GM12891 (cell line): ENCODE results near the gene ZNF195.
"Not testable (repeated sequence)": the region's sequence is repeated elsewhere in the genome, so short reads cannot be mapped to it uniquely, and the experiment has no call there.

ENCODE experiments used
- DNase-seq: peaks from one replicate; pipeline ENCODE4 v3.0.0; 2011; ENCODE audit warnings: low spot score; ENCODE audit not compliant: insufficient read length
- FAIRE-seq: peaks from 2 replicates; lab custom pipeline; 2011; peaks lifted over from hg19 to GRCh38; lab: Jason Lieb, UNC
- PAX5 ChIP-seq: IDR thresholded peaks from 2 replicates; pipeline ENCODE4 v1.6.1; 2011; ENCODE audit warnings: low read length, moderate library complexity, mild to moderate bottlenecking; ENCODE audit not compliant: insufficient read depth, severe bottlenecking
- POLR2A ChIP-seq: IDR thresholded peaks from 2 replicates; pipeline ENCODE4 v1.6.1; 2011; ENCODE audit warnings: low read depth, low read length, control low read depth
- POLR2AphosphoS5 ChIP-seq: IDR thresholded peaks from 2 replicates; pipeline ENCODE4 v1.6.1; 2011; ENCODE audit warnings: low read depth, low read length, control low read depth
- POU2F2 ChIP-seq: IDR thresholded peaks from 2 replicates; pipeline ENCODE4 v1.6.1; 2011; ENCODE audit warnings: low read depth, mild to moderate bottlenecking, control low read depth, low read length, moderate library complexity
- SPI1 ChIP-seq: IDR thresholded peaks from 2 replicates; pipeline ENCODE4 v1.6.1; 2011; ENCODE audit warnings: low read depth, low read length, control low read depth
- TAF1 ChIP-seq: IDR thresholded peaks from 2 replicates; pipeline ENCODE4 v1.6.1; 2011; ENCODE audit warnings: low read depth, low read length, control low read depth

The ZNF195 gene

GRCh38 chr11:3339340-3339624 lies 39.7 kb downstream of the ZNF195 start:
- TF ChIP-seq POLR2A (no peak), SPI1 (no peak), PAX5 (no peak), POU2F2 (no peak), POLR2AphosphoS5 (no peak), TAF1 (no peak)
- no peak for DNase-seq
- FAIRE-seq, result no peak

GRCh38 chr11:3338569-3339339 lies 40.2 kb downstream of the ZNF195 start:
- no peak for TF ChIP-seq POU2F2
- TF ChIP-seq SPI1, result no peak
- no peak for TF ChIP-seq POLR2A
- no peak for TF ChIP-seq TAF1
- no peak for FAIRE-seq
- no peak for DNase-seq

- DNase-seq, FAIRE-seq: not testable (repeated sequence)
These were observed 42.5 kb downstream of the ZNF195 start for GRCh38 chr11:3336420-3336819.

- FAIRE-seq, result not testable (repeated sequence)
These were observed 45.8 kb downstream of the ZNF195 start for GRCh38 chr11:3333157-3333556.

GRCh38 chr11:3331078-3331477 lies 47.9 kb downstream of the ZNF195 start:
- FAIRE-seq, DNase-seq: not testable (repeated sequence)

More at GRCh38 chr11:3333157-3333556, 45.8 kb downstream of the ZNF195 start:
- DNase-seq, result not testable (repeated sequence)

- FAIRE-seq, DNase-seq: not testable (repeated sequence)
These were observed 48.9 kb downstream of the ZNF195 start for GRCh38 chr11:3330064-3330463.

GRCh38 chr11:3328503-3328902 lies 50.4 kb downstream of the ZNF195 start:
- not testable (repeated sequence) for DNase-seq, FAIRE-seq

- not testable (repeated sequence) for DNase-seq, FAIRE-seq
These were observed 52.5 kb downstream of the ZNF195 start for GRCh38 chr11:3326450-3326849.

GRCh38 chr11:3324724-3325123 lies 54.2 kb downstream of the ZNF195 start:
- not testable (repeated sequence) for DNase-seq
- FAIRE-seq, result peak; percentile 96
